SK-N-SH (cell line): Measurements from ENCODE around the gene TACO1.

Source experiments
- MXI1 ChIP-seq: IDR thresholded peaks from 2 replicates; pipeline ENCODE4 v1.6.1; 2012; ENCODE audit warnings: mild to moderate bottlenecking, low read depth, low read length, improper control_type of control experiment
- USF1 ChIP-seq: IDR thresholded peaks from 2 replicates; pipeline ENCODE4 v1.4.0; 2012; ENCODE audit warnings: low read depth, borderline replicate concordance
- TF ChIP-seq, protein P1 (sequence below): IDR thresholded peaks from 2 replicates; pipeline ENCODE4 v1.4.0; 2012; ENCODE audit warnings: low read depth

GRCh38 chr17:63653050-63653449 lies 52.4 kb downstream of the TACO1 start:
- TF ChIP-seq USF1, result no peak
- no peak for TF ChIP-seq MXI1
- TF ChIP-seq, protein P1, sequence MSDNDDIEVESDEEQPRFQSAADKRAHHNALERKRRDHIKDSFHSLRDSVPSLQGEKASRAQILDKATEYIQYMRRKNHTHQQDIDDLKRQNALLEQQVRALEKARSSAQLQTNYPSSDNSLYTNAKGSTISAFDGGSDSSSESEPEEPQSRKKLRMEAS, result no peak
